Fibroblast of lung (primary cell): ENCODE results near the gene GADD45G. TPM values are rescaled to one million over a fixed set of nuclear protein-coding genes. Genes with fewer than 3 reads are reported as not detected.

Experiments used
- DNase-seq, 2 donors: peaks; one replicate each; pipeline versions ENCODE4 v3.0.0 to v3.0.0-alpha.2; 2010; ENCODE audit warnings: low read depth in 2 of 2
- H2AFZ ChIP-seq: 2 replicates; pipeline ENCODE4 v1.5.1; 2012; ENCODE audit warnings: low read length, control low read depth, inconsistent platforms
- H3K27ac ChIP-seq: 2 replicates; pipeline ENCODE4 v1.5.1; 2011; ENCODE audit warnings: low read length, control low read depth; ENCODE audit not compliant: insufficient read depth
- H3K27me3 ChIP-seq: 2 replicates; pipeline ENCODE4 v1.5.1; 2011; ENCODE audit warnings: mild to moderate bottlenecking, low read length; ENCODE audit not compliant: control insufficient read depth, insufficient read depth
- H3K36me3 ChIP-seq: 2 replicates; pipeline ENCODE4 v1.5.1; 2011; ENCODE audit warnings: low read length; ENCODE audit not compliant: control insufficient read depth, insufficient read depth
- H3K4me1 ChIP-seq: 2 replicates; pipeline ENCODE4 v1.5.1; 2011; ENCODE audit warnings: low read length; ENCODE audit not compliant: control insufficient read depth, insufficient read depth; ENCODE audit errors: extremely low read depth
- H3K4me2 ChIP-seq: 2 replicates; pipeline ENCODE4 v1.5.1; 2011; ENCODE audit warnings: low read length, control low read depth; ENCODE audit not compliant: insufficient read depth; ENCODE audit errors: extremely low read depth
- H3K4me3 ChIP-seq, 4 experiments: fragments of 200-600 bp in 1 of 4; sonication (generic) in 1 of 4; replicated peaks in 1 of 4; 2 replicates each; pipeline ENCODE4 v1.5.1; 2011 to 2016; ENCODE audit warnings: low read length in 4 of 4, low read depth in 3 of 4, mild to moderate bottlenecking in 3 of 4, control low read depth in 2 of 4, inconsistent platforms in 1 of 4, mixed read lengths in 1 of 4; ENCODE audit not compliant: insufficient read depth in 1 of 4; ENCODE audit errors: control extremely low read depth in 1 of 4
- H3K79me2 ChIP-seq: 2 replicates; pipeline ENCODE4 v1.5.1; 2012; ENCODE audit warnings: mild to moderate bottlenecking, low read length, inconsistent platforms; ENCODE audit not compliant: control insufficient read depth, insufficient read depth
- H3K9ac ChIP-seq: 2 replicates; pipeline ENCODE4 v1.5.1; 2011; ENCODE audit warnings: mild to moderate bottlenecking, low read length, control low read depth; ENCODE audit not compliant: insufficient read depth
- H3K9me3 ChIP-seq: 2 replicates; pipeline ENCODE4 v1.5.1; 2012; ENCODE audit warnings: low read depth, low read length; ENCODE audit not compliant: control insufficient read depth, insufficient read depth
- H4K20me1 ChIP-seq: 2 replicates; pipeline ENCODE4 v1.5.1; 2011; ENCODE audit warnings: low read length; ENCODE audit not compliant: control insufficient read depth, insufficient read depth; ENCODE audit errors: extremely low read depth
- CTCF ChIP-seq, 2 donors: IDR thresholded peaks in 1 of 2; conservative IDR thresholded peaks in 1 of 2; 1 replicate in 1 of 2; 2 replicates in 1 of 2; pipeline ENCODE4 v1.5.1; 2011 to 2012; ENCODE audit warnings: low read length in 2 of 2, control low read depth in 1 of 2, inconsistent platforms in 1 of 2, low read depth in 1 of 2, mild to moderate bottlenecking in 1 of 2
- EZH2 ChIP-seq: IDR thresholded peaks from 2 replicates; pipeline ENCODE4 v1.5.1; 2012; ENCODE audit warnings: low read length, control low read depth, mild to moderate bottlenecking; ENCODE audit errors: missing control alignments
- polyA plus RNA-seq, 2 donors: library from polyadenylated mRNA; depleted of rRNA in 1 of 2; stranded (reverse) in 1 of 2; unstranded in 1 of 2; fragments of >200 nt; gene quantifications; 2 replicates each; pipeline ENCODE4 v1.2.1, GENCODE V29; 2011 to 2012; ENCODE audit warnings: missing spikeins in 1 of 2
- total RNA-seq: library from RNA; depleted of rRNA; stranded (reverse); fragments of >200 nt; gene quantifications from 2 replicates; pipeline ENCODE4 v1.2.1, GENCODE V29; 2014

Gene GADD45G
- total and polyA plus RNA-seq, 2 donors (not counting 1 experiment from before 2014, with no cell fraction given): 3.5 TPM; not detected in 1

- Histone ChIP-seq H3K27ac (no peak overlapping the region), H3K79me2 (no peaks in the 10 kb centered on the region), H3K9ac (no peak overlapping the region), H3K4me3 (peak overlapping the region in 1 of 4 experiments; percentile 4), H3K9me3 (no peaks in the 10 kb centered on the region), H2AFZ (no peak overlapping the region), H3K4me2 (no peak overlapping the region), H3K36me3 (no peaks in the 10 kb centered on the region), H3K4me1 (peaks cover 4% of the 10 kb centered on the region), H3K27me3 (peaks cover 2% of the 10 kb centered on the region), H4K20me1 (no peaks in the 10 kb centered on the region)
- DNase-seq: peak; percentile 7 to 54
- TF ChIP-seq EZH2: no peak
- no peak for TF ChIP-seq CTCF (conservative IDR thresholded peaks at IDR 0.05 in 1 of 2, IDR thresholded peaks at IDR 0.05 in 1 of 2; ENCODE audit: low read depth in 1 of 2, low read length in 2 of 2)
Measured at GRCh38 chr9:89606624-89607311, 2.0 kb downstream of the GADD45G start.

- Histone ChIP-seq H3K9ac (no peak overlapping the region), H4K20me1 (no peaks in the 10 kb centered on the region), H3K27me3 (no peaks in the 10 kb centered on the region), H3K4me2 (no peak overlapping the region), H3K27ac (no peak overlapping the region), H3K4me1 (peaks cover 4% of the 10 kb centered on the region), H3K4me3 (no peak overlapping the region), H3K79me2 (no peaks in the 10 kb centered on the region), H3K36me3 (no peaks in the 10 kb centered on the region), H2AFZ (no peak overlapping the region), H3K9me3 (no peaks in the 10 kb centered on the region)
- DNase-seq: no peak
- TF ChIP-seq CTCF (conservative IDR thresholded peaks at IDR 0.05 in 1 of 2, IDR thresholded peaks at IDR 0.05 in 1 of 2; ENCODE audit: low read depth in 1 of 2, low read length in 2 of 2) (no peak), EZH2 (no peak)
Measured at GRCh38 chr9:89608641-89609335, 4.0 kb downstream of the GADD45G start.

GRCh38 chr9:89609426-89610006 lies 4.7 kb downstream of the GADD45G start:
- H3K27ac ChIP-seq: no peak overlapping the region
- TF ChIP-seq EZH2 (no peak), CTCF (conservative IDR thresholded peaks at IDR 0.05 in 1 of 2, IDR thresholded peaks at IDR 0.05 in 1 of 2; ENCODE audit: low read depth in 1 of 2, low read length in 2 of 2) (no peak)
- no peak overlapping the region for H3K4me2 ChIP-seq
- no peaks in the 10 kb centered on the region for H3K27me3 ChIP-seq
- H3K9ac ChIP-seq: no peak overlapping the region
- H4K20me1 ChIP-seq: no peaks in the 10 kb centered on the region
- no peaks in the 10 kb centered on the region for H3K79me2 ChIP-seq
- no peak overlapping the region for H2AFZ ChIP-seq
- DNase-seq: no peak
- no peaks in the 10 kb centered on the region for H3K36me3 ChIP-seq
- H3K9me3 ChIP-seq: no peaks in the 10 kb centered on the region
- H3K4me1 ChIP-seq: peaks cover 2% of the 10 kb centered on the region
- no peak overlapping the region for H3K4me3 ChIP-seq
